GM12872 (cell line): ENCODE measurements around the gene NXPH3.

Experiments
- TF ChIP-seq, protein P1 (sequence below): IDR thresholded peaks from 3 replicates; pipeline ENCODE4 v1.5.1; 2011; ENCODE audit warnings: low read depth, mild to moderate bottlenecking, low read length, moderate library complexity; ENCODE audit not compliant: insufficient read depth

Gene NXPH3

DNA sequence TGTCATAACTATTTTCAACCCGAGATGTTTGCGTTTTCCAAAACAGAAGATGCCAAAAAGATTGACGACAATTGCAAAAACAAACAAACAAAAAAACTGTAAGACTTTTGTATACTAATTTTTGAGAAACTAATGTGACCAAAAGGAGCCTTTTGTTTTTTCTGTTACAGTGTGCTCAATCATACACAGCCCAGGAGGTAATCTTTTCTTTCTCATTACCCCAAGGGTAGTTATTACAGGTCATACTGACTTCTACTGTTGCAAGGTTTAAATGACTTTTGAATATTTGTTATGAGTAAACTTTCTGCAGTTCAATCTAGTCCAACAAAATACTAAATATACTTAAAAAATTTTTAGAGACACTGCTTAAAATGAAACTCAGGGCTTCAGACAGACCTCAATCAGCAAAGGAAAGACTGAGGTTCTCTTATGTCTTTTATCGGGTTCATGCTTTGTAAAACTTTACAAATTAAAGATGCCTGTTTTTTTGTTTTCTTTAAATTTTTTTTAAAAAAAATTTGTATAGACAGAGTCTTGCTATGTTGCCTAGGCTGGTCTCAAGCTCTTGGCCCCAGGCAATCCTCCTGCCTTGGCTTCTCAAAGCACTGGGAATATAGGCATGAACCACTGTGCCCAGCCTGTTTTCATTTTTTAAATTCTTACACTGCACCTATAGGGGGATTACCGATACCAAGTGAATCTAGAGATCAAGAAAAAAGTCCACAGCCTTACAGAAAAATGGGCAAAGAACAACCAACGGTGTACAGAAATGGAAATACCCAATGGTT, 54.6 kb downstream of the NXPH3 start:
- TF ChIP-seq, protein P1, sequence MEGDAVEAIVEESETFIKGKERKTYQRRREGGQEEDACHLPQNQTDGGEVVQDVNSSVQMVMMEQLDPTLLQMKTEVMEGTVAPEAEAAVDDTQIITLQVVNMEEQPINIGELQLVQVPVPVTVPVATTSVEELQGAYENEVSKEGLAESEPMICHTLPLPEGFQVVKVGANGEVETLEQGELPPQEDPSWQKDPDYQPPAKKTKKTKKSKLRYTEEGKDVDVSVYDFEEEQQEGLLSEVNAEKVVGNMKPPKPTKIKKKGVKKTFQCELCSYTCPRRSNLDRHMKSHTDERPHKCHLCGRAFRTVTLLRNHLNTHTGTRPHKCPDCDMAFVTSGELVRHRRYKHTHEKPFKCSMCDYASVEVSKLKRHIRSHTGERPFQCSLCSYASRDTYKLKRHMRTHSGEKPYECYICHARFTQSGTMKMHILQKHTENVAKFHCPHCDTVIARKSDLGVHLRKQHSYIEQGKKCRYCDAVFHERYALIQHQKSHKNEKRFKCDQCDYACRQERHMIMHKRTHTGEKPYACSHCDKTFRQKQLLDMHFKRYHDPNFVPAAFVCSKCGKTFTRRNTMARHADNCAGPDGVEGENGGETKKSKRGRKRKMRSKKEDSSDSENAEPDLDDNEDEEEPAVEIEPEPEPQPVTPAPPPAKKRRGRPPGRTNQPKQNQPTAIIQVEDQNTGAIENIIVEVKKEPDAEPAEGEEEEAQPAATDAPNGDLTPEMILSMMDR, result no peak

GRCh38 chr17:49631496-49631895, 55.8 kb downstream of the NXPH3 start:
- TF ChIP-seq, protein P1, result no peak
